H1 (cell line): ENCODE results near the gene GMCL2. TPM values are rescaled to one million over a fixed set of nuclear protein-coding genes. Genes with fewer than 3 reads are reported as not detected.

ENCODE experiments used
- CTCF ChIA-PET: fragments of 300-600 bp; sonication (Branson Sonifier 250); formaldehyde crosslinking; loops from one replicate; lab custom pipeline; 2021; ENCODE audit not compliant: partially characterized antibody; lab: Charles Lee
- POLR2A ChIA-PET: fragments of 300-600 bp; sonication (Branson Sonifier 250); formaldehyde crosslinking; loops from one replicate; lab custom pipeline; 2021; ENCODE audit warnings: inconsistent platforms; ENCODE audit not compliant: partially characterized antibody; lab: Charles Lee
- DNase-seq, 2 experiments: peaks; one replicate each; pipeline versions ENCODE4 v3.0.0 to v3.0.0-alpha.2; 2010 to 2022; ENCODE audit warnings: low spot score in 2 of 2, low read depth in 1 of 2, mixed read lengths in 1 of 2
- FAIRE-seq: peaks from 2 replicates; lab custom pipeline; 2011; peaks lifted over from hg19 to GRCh38; lab: Jason Lieb, UNC
- H2AFZ ChIP-seq: 2 replicates; pipeline ENCODE4 v1.8.1; 2012; ENCODE audit warnings: low read length, inconsistent platforms
- H2AK5ac ChIP-seq: 2 replicates; pipeline ENCODE4 v1.6.1; 2013; ENCODE audit warnings: low read depth, low read length
- H2BK120ac ChIP-seq: replicated peaks from 2 replicates; pipeline ENCODE3; 2013; ENCODE audit warnings: low read depth, low read length, inconsistent platforms
- H2BK12ac ChIP-seq: 2 replicates; pipeline ENCODE4 v1.6.1; 2013; ENCODE audit warnings: low read depth, low read length
- H2BK15ac ChIP-seq: 2 replicates; pipeline ENCODE4 v1.6.1; 2013; ENCODE audit warnings: low read length
- H2BK20ac ChIP-seq: 2 replicates; pipeline ENCODE4 v1.6.1; 2013; ENCODE audit warnings: low read length
- H2BK5ac ChIP-seq: 2 replicates; pipeline ENCODE4 v1.6.1; 2013; ENCODE audit warnings: low read depth, low read length
- H3K14ac ChIP-seq: 2 replicates; pipeline ENCODE4 v1.6.1; 2013; ENCODE audit warnings: inconsistent platforms; ENCODE audit not compliant: insufficient read length
- H3K18ac ChIP-seq: 2 replicates; pipeline ENCODE4 v1.6.1; 2013; ENCODE audit warnings: low read length; ENCODE audit errors: extremely low read depth
- H3K23ac ChIP-seq: 2 replicates; pipeline ENCODE4 v1.6.1; 2013; ENCODE audit warnings: inconsistent platforms; ENCODE audit not compliant: insufficient read length
- H3K23me2 ChIP-seq: 2 replicates; pipeline ENCODE4 v1.6.1; 2013; ENCODE audit warnings: low read depth, low read length
- H3K27ac ChIP-seq: 2 replicates; pipeline ENCODE4 v1.6.1; 2011; ENCODE audit warnings: low read depth, low read length, inconsistent platforms
- H3K27me3 ChIP-seq, 4 experiments: replicated peaks in 1 of 4; 1 replicate in 1 of 4; 2 replicates in 3 of 4; pipeline versions ENCODE4 v1.6.1 to v1.8.1; 2011 to 2013; ENCODE audit warnings: low read length in 3 of 4, mild to moderate bottlenecking in 3 of 4, inconsistent platforms in 2 of 4, mixed read lengths in 2 of 4, moderate library complexity in 1 of 4; ENCODE audit not compliant: control insufficient read depth in 3 of 4, insufficient read depth in 3 of 4; ENCODE audit errors: extremely low read depth in 1 of 4
- H3K36me3 ChIP-seq, 4 experiments: 2 replicates each; pipeline versions ENCODE4 v1.6.1 to v1.8.1; 2011 to 2013; ENCODE audit warnings: mild to moderate bottlenecking in 4 of 4, low read length in 3 of 4, moderate library complexity in 2 of 4, control low read depth in 1 of 4, inconsistent platforms in 1 of 4; ENCODE audit not compliant: insufficient read depth in 4 of 4, control insufficient read depth in 2 of 4
- H3K4ac ChIP-seq: replicated peaks from 2 replicates; pipeline ENCODE3; 2013; ENCODE audit warnings: low read length, low read depth, mixed read lengths, inconsistent platforms; ENCODE audit not compliant: insufficient read length
- H3K4me1 ChIP-seq, 4 experiments: replicated peaks in 1 of 4; 1 replicate in 1 of 4; 2 replicates in 3 of 4; pipeline versions ENCODE4 v1.6.1 to v1.8.1; 2011 to 2013; ENCODE audit warnings: low read length in 3 of 4, inconsistent platforms in 2 of 4, mixed read lengths in 1 of 4; ENCODE audit not compliant: insufficient read depth in 4 of 4, control insufficient read depth in 3 of 4
- H3K4me2 ChIP-seq, 2 experiments: 2 replicates each; pipeline versions ENCODE4 v1.6.1 to v1.8.1; 2011 to 2013; ENCODE audit warnings: low read depth in 2 of 2, low read length in 2 of 2, control low read depth in 1 of 2, inconsistent platforms in 1 of 2, mild to moderate bottlenecking in 1 of 2; ENCODE audit not compliant: insufficient read depth in 1 of 2
- H3K4me3 ChIP-seq, 4 experiments: fragments of 200-600, 300-600 bp in 1 of 4; sonication (generic), shearing (Covaris generic), sonication (Bioruptor Twin) in 1 of 4; 2 replicates each; pipeline versions ENCODE4 v1.5.1 to v1.8.1; 2011 to 2016; ENCODE audit warnings: low read length in 4 of 4, low read depth in 3 of 4, control low read depth in 2 of 4, inconsistent platforms in 2 of 4, mild to moderate bottlenecking in 2 of 4, mixed read lengths in 1 of 4, moderate library complexity in 1 of 4; ENCODE audit not compliant: insufficient read depth in 2 of 4; ENCODE audit errors: extremely low read depth in 1 of 4
- H3K56ac ChIP-seq: replicated peaks from 2 replicates; pipeline ENCODE3; 2013; ENCODE audit warnings: low read depth, mild to moderate bottlenecking, mixed read lengths, low read length, inconsistent platforms; ENCODE audit not compliant: insufficient read length
- H3K79me1 ChIP-seq: 2 replicates; pipeline ENCODE4 v1.6.1; 2013; ENCODE audit warnings: low read depth, low read length, control low read depth
- H3K79me2 ChIP-seq, 2 experiments: 2 replicates each; pipeline versions ENCODE4 v1.6.1 to v1.8.1; 2012 to 2013; ENCODE audit warnings: low read length in 2 of 2, mild to moderate bottlenecking in 2 of 2, inconsistent platforms in 1 of 2; ENCODE audit not compliant: insufficient read depth in 2 of 2, control insufficient read depth in 1 of 2
- H3K9ac ChIP-seq, 4 experiments: replicated peaks in 1 of 4; 1 replicate in 1 of 4; 2 replicates in 3 of 4; pipeline versions ENCODE4 v1.6.1 to v1.8.1; 2011 to 2013; ENCODE audit warnings: low read depth in 3 of 4, low read length in 3 of 4, control low read depth in 2 of 4, mild to moderate bottlenecking in 2 of 4, moderate library complexity in 2 of 4, inconsistent platforms in 1 of 4; ENCODE audit errors: extremely low read depth in 1 of 4
- H3K9me3 ChIP-seq, 2 experiments: 2 replicates each; pipeline versions ENCODE4 v1.6.1 to v1.8.1; 2012 to 2013; ENCODE audit warnings: mild to moderate bottlenecking in 2 of 2, moderate library complexity in 2 of 2, control low read depth in 1 of 2, inconsistent platforms in 1 of 2, low read depth in 1 of 2, low read length in 1 of 2, mixed read lengths in 1 of 2; ENCODE audit not compliant: insufficient read depth in 2 of 2
- H4K20me1 ChIP-seq, 2 experiments: replicated peaks in 1 of 2; 2 replicates each; pipeline versions ENCODE3 to v1.8.1; 2011 to 2013; ENCODE audit warnings: inconsistent platforms in 2 of 2, low read length in 2 of 2, mild to moderate bottlenecking in 1 of 2; ENCODE audit not compliant: insufficient read depth in 2 of 2, control insufficient read depth in 1 of 2
- H4K5ac ChIP-seq: 2 replicates; pipeline ENCODE4 v1.6.1; 2013; ENCODE audit warnings: low read length, low read depth, mixed read lengths, inconsistent platforms; ENCODE audit not compliant: insufficient read length
- H4K8ac ChIP-seq: 2 replicates; pipeline ENCODE4 v1.8.0; 2013; ENCODE audit warnings: mild to moderate bottlenecking, moderate library complexity, low read length, inconsistent platforms; ENCODE audit not compliant: insufficient read depth; ENCODE audit errors: extremely low read depth
- H4K91ac ChIP-seq: replicated peaks from 2 replicates; pipeline ENCODE3; 2013; ENCODE audit warnings: low read length, mixed read lengths, inconsistent platforms; ENCODE audit not compliant: insufficient read length
- POLR2A ChIP-seq, 2 experiments: IDR thresholded peaks; 1 replicate in 1 of 2; 2 replicates in 1 of 2; pipeline ENCODE4 v1.6.1; 2011; ENCODE audit warnings: low read depth in 2 of 2, low read length in 2 of 2, mild to moderate bottlenecking in 2 of 2; ENCODE audit errors: control extremely low read depth in 1 of 2
- POLR2AphosphoS5 ChIP-seq: IDR thresholded peaks from 2 replicates; pipeline ENCODE4 v1.6.1; 2011; ENCODE audit warnings: low read depth, low read length
- TAF7 ChIP-seq: optimal IDR thresholded peaks from 2 replicates; pipeline ENCODE3; 2011; ENCODE audit warnings: low read depth, mild to moderate bottlenecking, inconsistent platforms, low read length, moderate library complexity, borderline replicate concordance
- WGBS, 2 experiments: shearing (Covaris generic) in 1 of 2; methylation state at CpG; one replicate each; pipeline versions ENCODE4 v1.1.6 to v1.1.7; 2013 to 2015; ENCODE audit warnings: low lambda C conversion rate in 2 of 2, mixed read lengths in 2 of 2, inconsistent platforms in 1 of 2, low coverage in 1 of 2, missing lambda C conversion rate in 1 of 2; ENCODE audit not compliant: insufficient replicate concordance in 2 of 2, insufficient coverage in 1 of 2, insufficient read length in 1 of 2; ENCODE audit errors: extremely low coverage in 1 of 2, missing lambda C conversion rate in 1 of 2; 5-methylcytosine and 5-hydroxymethylcytosine counted together
- polyA plus RNA-seq, 7 experiments: library from polyadenylated mRNA; depleted of rRNA in 3 of 7; stranded (reverse) in 5 of 7; unstranded in 2 of 7; fragments of >200 nt in 5 of 7; fragments of 200-250 nt in 2 of 7; gene quantifications; 1 replicate in 5 of 7; 2 replicates in 1 of 7; 4 replicates in 1 of 7; pipeline versions ENCODE4 v1.2.1 to v1.2.3, GENCODE V29; 2011 to 2013; ENCODE audit warnings: missing spikeins in 2 of 7, mixed read lengths in 2 of 7
- total RNA-seq: library from RNA; stranded (reverse); fragmentation: NEBNext Ultra II Directional; extraction: Animal tissue kit (Norgen Biotek cat#: 25700); gene quantifications from 2 replicates; pipeline ENCODE4 v1.2.1, GENCODE V29; 2021

Gene GMCL2
- total and polyA plus RNA-seq, 2 of the 8 experiments (the other 6 are each of a cell fraction or from before 2014, with no cell fraction given) = 0.13 TPM; not detected in 1

DNA sequence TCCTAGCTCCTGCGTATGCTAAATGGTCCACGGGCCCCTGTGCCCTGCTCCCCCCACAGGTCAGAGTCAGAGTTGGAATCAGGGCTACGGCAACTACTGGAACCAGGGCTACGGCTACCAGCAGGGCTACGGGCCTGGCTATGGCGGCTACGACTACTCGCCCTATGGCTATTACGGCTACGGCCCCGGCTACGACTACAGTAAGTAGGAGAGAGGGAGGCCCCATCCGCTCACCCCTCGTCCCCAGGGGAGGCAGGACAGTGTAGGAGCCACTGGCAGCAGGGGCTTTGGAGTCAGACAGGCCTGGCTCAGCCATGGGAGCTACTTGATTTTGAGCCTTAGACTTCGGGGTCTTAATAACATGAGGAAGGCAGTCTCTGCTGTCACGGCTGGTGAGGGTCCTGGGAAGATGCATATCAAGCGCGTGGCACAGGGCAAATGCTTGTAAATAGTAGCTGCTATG, 22.9 kb upstream of the GMCL2 start:
- no peaks in the 10 kb centered on the region for H3K27me3 ChIP-seq
- no peak overlapping the region for H2BK20ac ChIP-seq
- no peak overlapping the region for H2BK12ac ChIP-seq
- no peak for TF ChIP-seq TAF7
- peak; percentile 61; the same call in 1 of the 2 replicates for TF ChIP-seq POLR2AphosphoS5
- peak in 1 of 2 experiments; percentile 57; a peak in 2 of 3 replicates for TF ChIP-seq POLR2A (IDR thresholded peaks at IDR 0.05; ENCODE audit: control extremely low read depth in 1 of 2, low read depth in 2 of 2, low read length in 2 of 2)
- WGBS, 2 experiments = 92% methylated on average over 17 of the region's 18 CpGs; no CpG with 5 or more reads in 1 of the 2 experiments
- POLR2A ChIA-PET = interaction anchor here (0.5 to 31.3 kb wide), 12 partner anchors 8 to 240 kb away, joined by 3 to 985 read pairs (median 4); partner anchors contain the start of genes GMCL2, NHP2 and PHYKPL
- H2BK15ac ChIP-seq = no peak overlapping the region
- no peaks in the 10 kb centered on the region for H3K9me3 ChIP-seq
- DNase-seq = no peak
- CTCF ChIA-PET = interaction anchor here (1.0 to 1.4 kb wide), 5 partner anchors 13 to 63 kb away, joined by 3 to 4 read pairs (median 4); no protein-coding TSS in a partner anchor
- H2AK5ac ChIP-seq = no peak overlapping the region
- H3K36me3 ChIP-seq = peaks cover 57 to 97% (median 75%) of the 10 kb centered on the region in 4 experiments
- H4K91ac ChIP-seq = no peak overlapping the region
- no peak overlapping the region for H3K4me3 ChIP-seq
- H3K4me2 ChIP-seq = no peak overlapping the region
- H3K23ac ChIP-seq = no peak overlapping the region
- peaks cover 0 to 10% (median 4%) of the 10 kb centered on the region in 4 experiments; a peak in 6 of 7 replicates for H3K4me1 ChIP-seq
- FAIRE-seq = no peak
- no peak overlapping the region for H3K9ac ChIP-seq
- H3K14ac ChIP-seq = no peak overlapping the region
- no peak overlapping the region for H3K18ac ChIP-seq
- peaks cover 2% of the 10 kb centered on the region for H3K23me2 ChIP-seq
- H3K79me2 ChIP-seq = peaks cover 20 to 41% of the 10 kb centered on the region in 2 experiments
- no peak overlapping the region for H4K5ac ChIP-seq
- peaks cover 57 to 62% of the 10 kb centered on the region in 2 experiments for H4K20me1 ChIP-seq
- H3K4ac ChIP-seq = no peak overlapping the region
- H3K27ac ChIP-seq = no peak overlapping the region
- no peak overlapping the region for H2AFZ ChIP-seq
- H2BK120ac ChIP-seq = no peak overlapping the region
- no peak overlapping the region for H3K56ac ChIP-seq
- H3K79me1 ChIP-seq = peaks cover 22% of the 10 kb centered on the region
- H2BK5ac ChIP-seq = no peak overlapping the region
- peak overlapping the region; percentile 11 for H4K8ac ChIP-seq
